Measurements from ENCODE around the gene KIAA0586. TPM values are rescaled to one million over a fixed set of nuclear protein-coding genes. Genes with fewer than 3 reads are reported as not detected.

The KIAA0586 gene
- total RNA-seq, 1 donor, result 17.7 TPM

Small RNA genes lying within 50 kb of the gene (small RNA-seq; reads per million reads assigned to genes)
- gene HSBP1P1 (not detected), gene RF00019 (not detected)

Other genes starting within 250 kb of the KIAA0586 start
- 63.0 and 71.9 TPM in 2 replicates for gene ACTR10, start 227.6 kb upstream of the KIAA0586 start, total RNA-seq
- gene PSMA3, start 182.9 kb upstream of the KIAA0586 start, total RNA-seq, result 76.7 and 83.1 TPM in 2 replicates
- gene ARID4A, start 129.2 kb upstream of the KIAA0586 start, total RNA-seq, result 14.4 and 14.5 TPM in 2 replicates
- not detected in 2 replicates for gene TOMM20L, start 31.8 kb upstream of the KIAA0586 start, total RNA-seq
- gene TIMM9, start 188 bp upstream of the KIAA0586 start, total RNA-seq, result 18.1 and 24.2 TPM in 2 replicates
- 74.8 and 75.6 TPM in 2 replicates for gene DACT1, start 210.2 kb downstream of the KIAA0586 start, total RNA-seq

Measured in osteoblast (primary cell).